SJCRH30 (cell line): ENCODE results near the gene WNK4. TPM values are rescaled to one million over a fixed set of nuclear protein-coding genes. Genes with fewer than 3 reads are reported as not detected.

Source experiments
- DNase-seq, 2 experiments: peaks; one replicate each; pipeline ENCODE4 v3.0.0-alpha.2; 2015 to 2020
- H3K27ac ChIP-seq: fragments of 250-450 bp; sonication (Bioruptor Pico); 2 replicates; pipeline ENCODE4 v1.5.1; 2020; ENCODE audit warnings: mild to moderate bottlenecking, moderate library complexity
- H3K27me3 ChIP-seq: fragments of 250-450 bp; sonication (Bioruptor Pico); 2 replicates; pipeline ENCODE4 v1.5.1; 2020; ENCODE audit warnings: mild to moderate bottlenecking, moderate library complexity
- H3K36me3 ChIP-seq: fragments of 250-450 bp; sonication (Bioruptor Pico); 2 replicates; pipeline ENCODE4 v1.5.1; 2020; ENCODE audit warnings: mild to moderate bottlenecking, moderate library complexity
- H3K4me1 ChIP-seq: fragments of 250-450 bp; sonication (Bioruptor Pico); 2 replicates; pipeline ENCODE4 v1.5.1; 2020; ENCODE audit warnings: mild to moderate bottlenecking, moderate library complexity
- H3K4me3 ChIP-seq: fragments of 250-450 bp; sonication (Bioruptor Pico); 2 replicates; pipeline ENCODE4 v1.5.1; 2020; ENCODE audit warnings: mild to moderate bottlenecking, moderate library complexity
- H3K9me3 ChIP-seq: fragments of 250-450 bp; sonication (Bioruptor Pico); replicated peaks from 2 replicates; pipeline ENCODE4 v1.5.1; 2020; ENCODE audit warnings: mild to moderate bottlenecking, moderate library complexity
- total RNA-seq: library from RNA; depleted of rRNA; stranded (reverse); fragments of >200 nt; shearing (Covaris generic); gene quantifications from 2 replicates; pipeline ENCODE4 v1.2.3, GENCODE V29; 2014

Gene WNK4
- total RNA-seq, 1 experiment from 2014 or later: 0.32 TPM

DNA sequence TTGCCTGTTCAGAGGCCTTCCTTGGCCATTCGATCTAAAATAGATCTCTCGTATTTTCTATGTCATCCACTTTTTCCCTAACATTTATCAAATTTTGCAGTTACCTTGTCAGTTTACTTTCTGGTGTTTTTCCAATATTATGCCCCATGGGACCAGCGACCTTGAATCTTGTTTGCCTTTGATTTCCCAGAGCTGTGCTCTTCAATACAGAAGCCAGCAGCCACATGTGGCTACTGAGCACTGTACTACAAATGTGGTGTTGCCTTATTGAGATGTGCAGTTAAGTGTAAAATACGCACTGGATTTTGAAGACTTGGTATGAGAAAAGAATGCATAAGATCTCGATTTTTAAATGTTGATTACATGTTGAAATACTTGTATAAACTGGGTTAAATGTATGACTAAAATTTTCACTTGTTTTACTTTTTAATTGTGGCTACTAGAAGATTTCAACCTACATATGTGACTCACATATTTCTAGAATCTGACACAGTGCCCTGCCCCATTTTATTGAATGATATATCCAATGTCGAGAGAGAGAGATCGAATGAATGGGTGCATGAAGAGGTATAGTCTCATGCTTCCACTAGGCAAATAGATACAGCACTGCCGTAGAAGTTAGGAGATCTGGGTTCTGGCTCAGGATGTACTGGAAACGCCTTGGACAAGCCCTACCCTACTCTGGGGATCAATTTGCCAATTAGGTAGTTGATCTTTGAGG is 52.0 kb downstream of the WNK4 start:
- Histone ChIP-seq H3K4me1 (no peaks in the 10 kb centered on the region), H3K27me3 (no peaks in the 10 kb centered on the region), H3K9me3 (no peaks in the 10 kb centered on the region), H3K36me3 (peaks cover 25% of the 10 kb centered on the region), H3K4me3 (peak overlapping the region; percentile 86), H3K27ac (peak overlapping the region; percentile 79)
- no peak for DNase-seq

DNA sequence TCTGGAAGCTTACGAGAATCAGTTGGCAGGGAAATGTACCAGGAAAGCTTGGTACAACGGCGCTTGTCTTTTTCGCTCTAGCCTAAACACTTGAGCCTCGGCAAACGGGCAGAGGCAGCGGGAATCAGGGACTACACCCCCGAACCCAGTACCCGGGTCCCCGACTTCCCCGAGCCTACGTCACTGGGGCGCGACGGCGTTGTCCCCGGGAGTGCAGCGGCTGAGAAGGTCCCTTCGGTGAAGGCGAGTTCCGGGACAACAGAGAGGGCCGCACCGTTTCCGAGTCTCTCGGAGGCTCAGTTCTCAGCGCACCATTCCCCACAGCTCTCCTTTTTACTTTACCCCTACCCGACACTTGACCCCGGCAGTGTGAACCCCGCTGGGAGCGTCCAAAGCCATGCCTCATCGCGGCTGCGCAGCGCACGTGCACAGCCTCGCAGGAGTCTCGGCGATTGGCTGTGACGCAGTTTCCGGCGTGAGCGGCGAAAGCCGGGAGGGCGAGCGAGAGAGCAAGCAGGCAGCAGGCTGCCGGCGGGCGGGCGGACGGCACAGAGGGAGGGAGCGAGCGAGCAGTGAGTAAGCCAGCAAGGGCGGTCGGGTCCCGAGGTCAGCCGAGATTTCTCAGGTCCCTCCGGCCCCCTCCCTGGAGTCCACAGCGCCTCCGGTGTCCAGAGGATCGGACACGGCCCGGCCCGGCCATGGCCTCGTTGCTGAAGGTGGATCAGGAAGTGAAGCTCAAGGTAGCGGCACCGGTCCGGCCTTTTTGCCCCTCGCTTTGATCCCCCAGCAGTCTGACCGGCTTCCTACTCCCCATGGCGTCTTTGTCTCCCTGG is 52.7 kb downstream of the WNK4 start, which contains the start of gene PSME3:
Gene PSME3, plus strand, starts transcription at position 464 of the 833 bp plus-strand sequence. Its CDS starts 235 bp downstream, at position 699.
- no peaks in the 10 kb centered on the region for H3K27me3 ChIP-seq
- peak within 1 kb of the TSS; percentile 86 for H3K4me3 ChIP-seq
- peaks cover 33% of the 10 kb centered on the region for H3K36me3 ChIP-seq
- H3K4me1 ChIP-seq: no peaks in the 10 kb centered on the region
- no peaks in the 10 kb centered on the region for H3K9me3 ChIP-seq
- DNase-seq: peak; percentile 88 to 90
- H3K27ac ChIP-seq: peak within 1 kb of the TSS; percentile 79

DNA sequence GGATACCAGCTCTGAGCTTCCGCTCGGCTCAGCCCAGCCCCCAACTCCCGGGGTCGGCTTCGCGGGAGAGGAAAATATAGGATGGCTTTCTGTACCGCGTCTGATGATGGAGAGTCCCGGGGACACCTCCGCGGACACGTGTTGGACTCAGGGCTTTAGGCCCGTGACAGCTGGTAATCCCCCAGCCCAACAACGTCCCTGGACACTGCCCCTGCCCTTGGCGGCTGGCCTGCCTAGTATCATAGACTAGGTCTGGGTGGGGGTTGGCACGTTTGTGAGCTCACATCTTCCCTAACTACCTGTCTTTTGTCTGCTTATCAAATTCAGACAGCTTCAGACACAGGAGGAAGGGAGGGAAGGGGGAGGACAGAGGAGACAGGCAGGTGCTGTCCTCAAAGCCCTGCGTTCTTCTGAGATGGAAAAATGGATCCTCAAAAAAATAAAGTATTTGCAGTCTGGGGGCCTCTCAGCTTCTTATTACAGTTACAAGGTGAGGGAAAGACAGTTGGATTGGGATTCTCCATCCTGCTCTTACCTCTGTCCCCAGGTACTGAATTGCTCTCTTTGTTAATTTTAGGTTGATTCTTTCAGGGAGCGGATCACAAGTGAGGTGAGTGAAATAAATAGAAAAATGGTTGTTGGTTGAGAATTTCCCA is 53.5 kb downstream of the WNK4 start:
- Histone ChIP-seq H3K36me3 (peaks cover 40% of the 10 kb centered on the region), H3K27me3 (no peaks in the 10 kb centered on the region), H3K4me3 (peak overlapping the region; percentile 86), H3K27ac (peak overlapping the region; percentile 79), H3K4me1 (no peaks in the 10 kb centered on the region), H3K9me3 (no peaks in the 10 kb centered on the region)
- DNase-seq: no peak

DNA sequence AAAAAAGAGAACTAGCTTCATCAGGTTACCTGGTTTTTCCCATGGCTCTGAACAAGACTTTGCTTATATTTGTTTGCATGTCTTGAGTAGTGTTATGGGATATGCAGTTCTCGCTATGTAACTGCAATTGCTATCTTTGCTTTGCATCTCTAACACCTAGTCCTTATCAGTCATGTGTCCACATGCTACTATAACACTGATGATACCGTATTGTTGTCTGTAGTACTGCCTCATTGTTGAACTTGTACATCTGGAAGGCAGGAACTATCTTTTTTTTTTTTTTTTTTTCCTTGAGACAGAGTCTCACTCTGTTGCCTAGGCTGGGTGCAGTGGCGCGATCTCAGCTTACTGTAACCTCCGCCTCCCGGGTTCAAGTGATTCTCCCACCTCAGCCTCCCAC is 55.3 kb downstream of the WNK4 start:
- peaks cover 53% of the 10 kb centered on the region for H3K36me3 ChIP-seq
- DNase-seq: no peak

DNA sequence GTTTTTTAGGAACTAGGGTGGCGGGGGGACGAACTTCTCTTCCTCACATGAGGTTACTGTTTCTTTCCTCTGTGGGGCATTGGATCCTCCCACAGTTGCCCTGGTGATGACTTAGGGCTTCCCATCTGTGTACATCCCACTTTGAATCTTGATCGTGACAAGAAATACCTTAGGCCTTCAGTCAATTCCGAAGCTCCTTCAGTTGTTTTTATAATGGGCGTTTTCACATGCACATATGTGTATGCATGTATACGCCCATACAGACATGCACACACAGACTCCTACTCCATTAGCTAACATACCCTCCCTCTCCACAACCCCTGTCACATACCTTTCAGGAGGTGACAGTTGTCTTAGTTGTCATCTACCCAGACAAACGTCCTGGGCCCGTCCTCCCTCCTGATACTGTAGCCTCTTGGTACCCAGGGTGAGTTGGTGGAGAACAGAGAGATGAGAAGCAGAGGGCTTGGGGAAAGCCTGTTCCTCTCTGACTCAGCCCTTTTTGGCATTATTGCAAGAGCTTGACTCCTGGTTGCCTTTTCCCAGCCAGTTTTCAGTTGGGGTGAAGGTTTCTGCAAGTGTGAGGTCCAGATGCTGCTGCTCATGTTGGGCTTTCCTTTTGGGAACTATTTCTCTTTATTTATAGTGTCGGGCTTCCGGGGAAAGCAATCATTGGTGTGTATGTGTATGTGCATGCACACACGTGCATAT is 61.7 kb downstream of the WNK4 start:
- Histone ChIP-seq H3K9me3 (no peaks in the 10 kb centered on the region), H3K27me3 (no peaks in the 10 kb centered on the region), H3K27ac (no peak overlapping the region), H3K4me3 (no peak overlapping the region), H3K36me3 (peaks cover 49% of the 10 kb centered on the region), H3K4me1 (no peaks in the 10 kb centered on the region)
- no peak for DNase-seq

More for the DNA sequence above, 55.3 kb downstream of the WNK4 start:
- no peaks in the 10 kb centered on the region for H3K4me1 ChIP-seq
- H3K27ac ChIP-seq: no peak overlapping the region
- H3K9me3 ChIP-seq: no peaks in the 10 kb centered on the region
- no peaks in the 10 kb centered on the region for H3K27me3 ChIP-seq
- H3K4me3 ChIP-seq: no peak overlapping the region

DNA sequence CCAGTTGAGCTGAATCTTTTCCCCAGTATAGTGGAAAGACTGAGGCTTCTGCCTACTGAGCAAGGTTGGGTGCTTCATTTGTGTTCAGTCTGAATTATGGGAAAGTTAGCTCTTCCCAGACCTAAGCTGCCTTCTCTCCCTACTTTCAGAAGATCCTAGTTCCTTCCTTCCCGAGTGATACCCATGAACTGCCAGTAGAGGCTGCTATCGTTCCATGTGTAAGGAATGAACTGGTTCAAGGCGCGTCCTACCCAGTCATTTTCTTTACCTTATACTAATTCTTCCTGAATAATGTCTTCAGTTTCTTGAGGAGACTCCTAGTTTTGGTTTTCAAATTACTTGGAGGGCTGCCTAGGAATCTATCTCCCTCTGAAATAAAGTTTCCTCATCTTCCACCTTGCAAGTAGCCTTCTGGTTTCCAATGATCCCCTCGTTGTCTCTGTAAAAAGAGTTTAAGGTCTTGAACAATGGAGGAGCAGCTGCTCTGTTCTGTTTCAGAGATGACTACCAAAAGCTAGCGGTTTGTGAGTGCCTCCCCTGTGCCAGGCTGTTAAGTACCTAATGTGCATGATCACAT is 63.0 kb downstream of the WNK4 start:
- no peak overlapping the region for H3K27ac ChIP-seq
- H3K9me3 ChIP-seq: no peaks in the 10 kb centered on the region
- peak; percentile 28 to 71 for DNase-seq
- no peaks in the 10 kb centered on the region for H3K4me1 ChIP-seq
- no peaks in the 10 kb centered on the region for H3K27me3 ChIP-seq
- no peak overlapping the region for H3K4me3 ChIP-seq
- H3K36me3 ChIP-seq: peaks cover 36% of the 10 kb centered on the region

DNA sequence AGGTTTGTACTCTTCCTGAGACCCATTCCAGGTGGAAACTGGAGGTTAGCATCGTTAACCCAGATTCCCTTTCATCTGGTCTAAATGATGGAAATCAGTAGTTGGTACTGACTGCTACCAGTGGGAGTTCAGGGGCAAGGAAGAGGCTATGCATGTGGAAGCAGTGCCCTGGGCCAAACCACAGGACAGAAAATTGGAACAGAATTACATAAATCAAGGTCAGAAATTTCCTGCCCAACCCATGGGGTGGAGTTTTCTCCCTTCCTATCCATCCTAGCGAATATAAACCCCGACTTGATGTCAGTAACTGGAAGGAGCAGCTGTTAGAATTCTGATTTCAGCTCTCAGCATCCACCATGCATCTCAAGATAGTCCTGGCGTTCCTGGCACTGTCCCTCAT is 63.9 kb downstream of the WNK4 start, which contains the start of gene AOC2:
Gene AOC2, plus strand, starts transcription at position 310 of the 400 bp plus-strand sequence. Its CDS starts 47 bp downstream, at position 357.
- Histone ChIP-seq H3K4me3 (no peak within 1 kb of the TSS), H3K27ac (no peak within 1 kb of the TSS), H3K9me3 (no peaks in the 10 kb centered on the region), H3K4me1 (no peaks in the 10 kb centered on the region), H3K36me3 (peaks cover 28% of the 10 kb centered on the region), H3K27me3 (no peaks in the 10 kb centered on the region)
- DNase-seq: no peak

DNA sequence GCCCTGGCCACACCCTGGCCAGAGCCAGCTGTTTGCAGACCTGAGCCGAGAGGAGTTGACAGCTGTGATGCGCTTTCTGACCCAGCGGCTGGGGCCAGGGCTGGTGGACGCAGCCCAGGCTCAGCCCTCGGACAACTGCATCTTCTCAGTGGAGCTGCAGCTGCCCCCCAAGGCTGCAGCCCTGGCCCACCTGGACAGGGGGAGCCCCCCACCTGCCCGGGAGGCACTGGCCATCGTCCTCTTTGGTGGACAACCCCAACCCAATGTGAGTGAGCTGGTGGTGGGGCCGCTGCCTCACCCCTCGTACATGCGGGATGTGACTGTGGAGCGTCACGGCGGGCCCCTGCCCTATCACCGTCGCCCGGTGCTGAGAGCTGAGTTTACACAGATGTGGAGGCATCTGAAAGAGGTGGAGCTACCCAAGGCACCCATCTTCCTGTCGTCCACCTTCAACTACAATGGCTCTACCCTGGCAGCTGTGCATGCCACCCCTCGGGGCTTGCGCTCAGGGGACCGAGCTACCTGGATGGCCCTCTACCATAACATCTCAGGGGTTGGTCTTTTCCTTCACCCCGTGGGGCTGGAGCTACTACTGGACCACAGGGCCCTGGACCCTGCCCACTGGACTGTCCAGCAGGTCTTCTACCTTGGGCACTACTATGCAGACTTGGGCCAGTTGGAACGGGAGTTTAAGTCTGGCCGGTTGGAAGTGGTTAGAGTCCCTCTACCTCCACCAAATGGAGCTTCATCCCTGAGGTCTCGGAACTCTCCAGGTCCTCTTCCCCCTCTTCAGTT is 64.5 kb downstream of the WNK4 start:
- Histone ChIP-seq H3K27ac (no peak overlapping the region), H3K4me3 (no peak overlapping the region), H3K27me3 (no peaks in the 10 kb centered on the region), H3K4me1 (no peaks in the 10 kb centered on the region), H3K9me3 (no peaks in the 10 kb centered on the region), H3K36me3 (peaks cover 23% of the 10 kb centered on the region)
- no peak for DNase-seq

DNA sequence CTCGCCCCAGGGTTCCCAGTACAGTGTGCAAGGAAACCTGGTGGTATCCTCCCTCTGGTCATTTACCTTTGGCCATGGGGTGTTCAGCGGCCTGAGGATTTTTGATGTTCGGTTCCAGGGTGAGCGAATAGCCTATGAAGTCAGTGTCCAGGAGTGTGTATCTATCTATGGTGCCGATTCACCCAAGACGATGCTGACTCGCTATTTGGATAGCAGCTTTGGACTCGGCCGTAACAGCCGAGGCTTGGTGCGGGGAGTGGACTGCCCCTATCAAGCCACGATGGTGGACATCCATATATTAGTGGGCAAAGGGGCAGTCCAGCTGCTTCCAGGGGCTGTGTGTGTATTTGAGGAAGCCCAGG is 65.1 kb downstream of the WNK4 start:
- no peak for DNase-seq
- Histone ChIP-seq H3K36me3 (peaks cover 20% of the 10 kb centered on the region), H3K4me3 (no peak overlapping the region), H3K27me3 (no peaks in the 10 kb centered on the region), H3K27ac (no peak overlapping the region), H3K4me1 (peaks cover under 1% of the 10 kb centered on the region; the same call in 1 of the 2 replicates), H3K9me3 (no peaks in the 10 kb centered on the region)

DNA sequence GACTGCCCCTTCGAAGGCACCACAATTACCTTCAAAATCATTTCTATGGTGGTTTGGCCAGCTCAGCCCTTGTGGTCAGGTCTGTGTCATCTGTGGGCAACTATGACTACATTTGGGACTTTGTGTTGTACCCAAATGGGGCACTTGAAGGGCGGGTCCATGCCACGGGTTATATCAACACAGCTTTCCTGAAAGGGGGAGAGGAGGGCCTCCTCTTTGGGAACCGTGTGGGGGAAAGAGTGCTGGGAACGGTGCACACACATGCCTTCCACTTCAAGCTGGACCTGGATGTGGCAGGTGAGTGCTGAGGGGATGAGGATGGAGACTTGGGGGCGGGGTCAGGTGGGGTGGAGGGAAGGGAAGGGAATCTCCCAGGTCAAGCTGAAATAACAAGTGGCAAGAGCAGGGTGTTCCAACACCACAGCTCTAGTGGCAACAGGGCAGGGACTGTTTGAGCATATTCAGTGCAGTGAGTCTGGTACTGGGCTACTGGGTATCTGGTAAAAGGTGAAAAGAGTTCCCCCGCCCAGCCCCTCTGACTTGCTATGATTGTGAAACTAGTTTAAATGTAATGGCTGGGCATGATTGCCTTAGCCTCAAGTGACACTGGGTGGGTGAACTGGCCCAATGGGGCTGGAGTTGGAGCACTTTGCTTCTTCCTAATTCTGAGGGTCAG is 65.6 kb downstream of the WNK4 start:
- DNase-seq: no peak
- no peak overlapping the region for H3K27ac ChIP-seq
- no peaks in the 10 kb centered on the region for H3K27me3 ChIP-seq
- peaks cover 18% of the 10 kb centered on the region for H3K36me3 ChIP-seq
- no peaks in the 10 kb centered on the region for H3K9me3 ChIP-seq
- H3K4me3 ChIP-seq: no peak overlapping the region
- peaks cover 4% of the 10 kb centered on the region; the same call in 1 of the 2 replicates for H3K4me1 ChIP-seq
